Astrocyte (in vitro differentiated cells and primary cell): Measurements from ENCODE around the gene AP5Z1.

Experiments used
- CTCF ChIP-seq: IDR thresholded peaks from 2 replicates; pipeline ENCODE4 v1.5.1; 2011; ENCODE audit warnings: low read depth, mild to moderate bottlenecking, inconsistent platforms, low read length, moderate library complexity; ENCODE audit not compliant: insufficient read depth
- EZH2 ChIP-seq: IDR thresholded peaks from 2 replicates; pipeline ENCODE4 v1.6.1; 2012; ENCODE audit warnings: mild to moderate bottlenecking, low read length, inconsistent platforms; ENCODE audit not compliant: insufficient read depth

GRCh38 chr7:4742051-4742573 lies 33.3 kb upstream of the AP5Z1 start:
- TF ChIP-seq CTCF (no peak), EZH2 (no peak)
